ENCODE measurements around the gene MED4.

The MED4 gene

DNA sequence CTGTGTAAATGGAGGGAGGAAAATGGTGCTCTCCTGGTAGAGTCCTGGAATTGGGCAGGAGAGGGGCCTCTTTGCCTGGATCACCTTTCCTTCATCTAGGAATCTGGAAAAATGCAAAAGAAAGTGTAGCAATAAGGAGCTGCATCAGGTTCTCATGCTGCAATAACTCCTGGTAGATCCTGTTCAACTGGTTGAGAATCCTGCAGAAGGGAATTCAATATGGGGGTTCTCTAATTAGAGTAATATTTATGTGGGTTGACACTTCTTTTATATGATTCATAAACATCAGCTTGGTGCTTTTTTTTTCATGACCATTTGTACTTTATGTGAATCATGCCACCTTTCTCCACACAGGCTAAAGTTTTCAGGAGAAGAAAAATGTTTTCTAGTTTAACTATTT, 66.8 kb downstream of the MED4 start:
- DNase-seq = no peak
